A673 (cell line): ENCODE results near the gene PPP2R1A.

ENCODE experiments used
- EZH2 ChIP-seq: fragments of 200-600 bp; sonication (generic); IDR thresholded peaks from 2 replicates; pipeline ENCODE4 v1.6.1; 2017; ENCODE audit warnings: borderline replicate concordance, low read depth, mild to moderate bottlenecking, mixed read lengths, antibody characterized with exemption, low read length; ENCODE audit not compliant: poor library complexity, severe bottlenecking
- TF ChIP-seq, protein P1 (sequence below): fragments of 300-800, 200-600 bp; sonication (generic); conservative IDR thresholded peaks from 2 replicates; pipeline ENCODE4 v1.5.1; 2017; ENCODE audit warnings: low read depth, mild to moderate bottlenecking, antibody characterized with exemption, low read length, moderate library complexity, mixed read lengths

DNA sequence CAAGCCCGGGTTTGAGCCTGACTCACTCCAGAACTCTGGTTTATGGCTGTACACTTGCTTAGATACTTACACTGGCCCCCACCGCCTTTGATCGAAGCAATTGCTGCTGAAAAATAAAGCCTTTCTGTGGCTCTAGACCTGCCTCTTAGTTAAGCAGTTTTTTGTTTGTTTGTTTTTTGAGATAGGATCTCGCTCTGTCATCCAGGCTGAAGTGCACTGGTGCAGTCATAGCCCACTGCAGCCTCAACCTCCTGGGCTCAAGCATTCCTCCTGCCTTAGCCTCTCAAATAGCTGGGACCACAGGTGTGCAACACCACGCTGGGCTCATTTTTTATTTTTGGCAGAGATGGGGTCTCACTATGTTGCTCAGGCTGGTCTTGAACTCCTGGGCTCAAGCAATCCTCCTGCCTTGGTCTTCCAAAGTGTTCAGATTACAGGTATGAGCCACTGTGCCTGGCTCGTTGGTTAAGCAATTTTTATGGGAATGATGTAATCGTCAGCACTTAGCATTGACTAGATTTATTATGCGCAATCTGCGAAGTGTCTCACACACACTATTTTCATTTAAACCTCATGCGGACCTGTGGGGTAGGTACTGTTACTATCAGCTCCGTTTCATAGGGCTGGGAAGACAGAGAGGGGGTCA, 22.2 kb downstream of the PPP2R1A start:
- TF ChIP-seq, protein P1, sequence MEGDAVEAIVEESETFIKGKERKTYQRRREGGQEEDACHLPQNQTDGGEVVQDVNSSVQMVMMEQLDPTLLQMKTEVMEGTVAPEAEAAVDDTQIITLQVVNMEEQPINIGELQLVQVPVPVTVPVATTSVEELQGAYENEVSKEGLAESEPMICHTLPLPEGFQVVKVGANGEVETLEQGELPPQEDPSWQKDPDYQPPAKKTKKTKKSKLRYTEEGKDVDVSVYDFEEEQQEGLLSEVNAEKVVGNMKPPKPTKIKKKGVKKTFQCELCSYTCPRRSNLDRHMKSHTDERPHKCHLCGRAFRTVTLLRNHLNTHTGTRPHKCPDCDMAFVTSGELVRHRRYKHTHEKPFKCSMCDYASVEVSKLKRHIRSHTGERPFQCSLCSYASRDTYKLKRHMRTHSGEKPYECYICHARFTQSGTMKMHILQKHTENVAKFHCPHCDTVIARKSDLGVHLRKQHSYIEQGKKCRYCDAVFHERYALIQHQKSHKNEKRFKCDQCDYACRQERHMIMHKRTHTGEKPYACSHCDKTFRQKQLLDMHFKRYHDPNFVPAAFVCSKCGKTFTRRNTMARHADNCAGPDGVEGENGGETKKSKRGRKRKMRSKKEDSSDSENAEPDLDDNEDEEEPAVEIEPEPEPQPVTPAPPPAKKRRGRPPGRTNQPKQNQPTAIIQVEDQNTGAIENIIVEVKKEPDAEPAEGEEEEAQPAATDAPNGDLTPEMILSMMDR, result no peak
- TF ChIP-seq EZH2, result no peak
